ELF-1 (cell line): ENCODE measurements around the gene PAX8.
"Not testable (repeated sequence)": the region's sequence is repeated elsewhere in the genome, so short reads cannot be mapped to it uniquely, and the experiment has no call there.

Source experiments
- DNase-seq: peaks from one replicate; pipeline ENCODE4 v3.0.0-alpha.2; 2016; ENCODE audit warnings: low read depth, low spot score

Gene PAX8

DNA sequence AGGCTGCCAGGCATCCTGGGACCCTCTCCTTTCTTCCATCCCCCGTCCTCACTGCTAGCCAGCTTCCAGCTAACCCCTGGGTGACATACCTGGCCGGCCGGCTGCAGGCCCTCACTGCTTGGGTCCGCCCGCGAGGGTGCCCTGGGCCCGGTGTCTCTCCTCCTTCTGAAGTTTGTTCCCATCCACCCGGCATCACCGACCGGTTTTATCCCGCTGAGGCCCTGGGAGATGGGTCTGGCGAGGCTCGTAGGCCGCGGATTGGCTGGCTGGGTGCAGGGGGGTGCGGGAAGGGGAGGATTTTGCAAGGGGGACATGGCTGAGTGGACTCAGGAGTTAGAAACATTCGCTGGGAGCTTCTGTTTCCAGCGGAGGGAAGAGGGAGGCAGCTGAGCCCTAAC lies at the start of gene PAX8:
Gene PAX8 (minus strand): TSS at position 180 of the 398 bp plus-strand sequence. CDS start 527 bp downstream, outside the sequence.
- DNase-seq: no peak

DNA sequence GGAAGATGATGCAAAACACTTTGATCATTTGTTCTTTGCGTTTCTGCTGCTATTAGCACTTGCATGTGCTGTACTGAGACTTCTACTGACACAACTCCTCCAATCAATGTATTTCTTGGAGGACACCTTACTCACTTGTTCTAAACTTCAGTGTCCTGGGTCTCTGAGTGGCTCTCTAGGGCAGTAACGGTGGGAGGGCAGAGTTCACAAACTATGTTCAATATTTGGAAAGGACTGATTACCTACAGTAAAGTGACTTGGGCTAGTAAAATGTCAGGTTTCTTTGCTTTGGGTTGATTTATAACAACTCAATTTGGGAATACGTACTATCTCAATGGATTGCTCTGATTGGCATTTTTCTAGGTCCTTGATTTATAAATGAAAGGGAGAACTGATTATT lies 49.3 kb upstream of the PAX8 start:
- no peak for DNase-seq

DNA sequence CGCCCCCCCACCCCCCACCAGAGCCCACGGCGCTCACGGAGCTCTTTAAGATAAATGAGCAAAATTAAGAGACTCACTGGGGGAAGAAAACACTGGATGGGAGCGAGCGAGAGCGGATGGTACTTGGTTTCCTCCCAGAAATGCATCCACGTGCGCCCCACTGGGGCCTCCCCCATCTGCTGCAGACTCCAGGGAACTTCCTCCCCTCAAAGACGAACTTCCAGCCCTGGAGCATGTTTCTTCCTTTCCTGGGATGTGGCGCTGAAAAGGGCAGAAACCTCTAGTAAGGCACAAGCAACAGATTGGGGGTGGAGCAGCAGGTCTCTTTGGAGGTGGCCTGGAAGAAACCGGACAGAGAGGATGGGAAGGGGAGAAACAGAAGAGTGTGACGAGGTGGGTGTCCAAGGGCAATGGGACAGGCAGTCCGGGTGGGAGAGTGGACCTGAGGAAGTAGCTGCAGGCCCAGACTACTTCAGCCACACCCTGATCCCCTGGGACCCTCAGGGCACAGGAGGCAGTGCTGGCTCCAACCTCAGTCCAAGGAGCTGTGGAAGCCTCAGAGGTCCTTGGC lies 46.5 kb upstream of the PAX8 start:
- peak; percentile 58 for DNase-seq

DNA sequence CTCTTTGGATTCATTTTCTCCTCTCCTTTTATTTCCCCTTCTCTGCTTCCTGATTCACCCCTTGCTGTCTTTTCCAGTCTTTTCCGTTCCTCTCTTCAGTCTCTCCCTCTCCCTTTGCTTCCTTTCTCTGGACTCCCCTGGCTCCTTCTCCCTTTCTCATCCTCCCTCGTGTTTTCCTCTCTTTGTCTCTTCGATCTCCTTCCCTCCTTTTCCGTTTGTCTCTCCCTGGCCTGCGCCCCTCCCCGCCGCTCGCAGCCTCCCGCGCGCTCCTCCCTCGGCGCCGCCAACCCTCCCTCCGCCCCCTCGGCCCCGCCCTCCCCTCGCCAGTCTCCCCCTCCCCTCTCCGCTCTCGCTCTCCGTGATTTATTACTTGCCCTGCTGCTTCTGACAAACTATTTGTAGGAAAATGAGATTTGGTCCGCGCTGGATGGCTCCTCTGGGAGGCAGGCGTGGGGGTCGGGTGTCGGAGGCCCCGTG lies 46.0 kb upstream of the PAX8 start:
- peak; percentile 60 for DNase-seq

DNA sequence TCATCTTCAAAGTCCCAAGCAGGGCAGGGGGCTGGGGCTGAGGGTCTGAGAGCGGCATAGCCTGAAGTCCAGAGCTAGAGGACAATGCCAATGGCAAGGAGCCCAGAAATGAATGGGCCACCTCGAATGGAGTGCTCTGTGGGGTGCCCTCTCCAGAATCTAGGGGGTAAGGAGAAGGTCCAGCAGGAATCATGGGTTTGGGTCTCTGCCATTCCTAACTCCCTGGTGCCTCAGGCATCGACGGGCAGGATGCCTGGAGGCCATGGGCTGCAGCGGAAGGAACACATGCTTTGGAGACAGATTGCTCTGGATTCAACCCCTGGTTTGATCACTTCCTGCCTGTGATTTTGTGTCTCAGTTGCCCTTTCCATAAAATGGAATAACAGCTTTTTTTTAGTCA lies 44.4 kb upstream of the PAX8 start:
- DNase-seq: not testable (repeated sequence)

DNA sequence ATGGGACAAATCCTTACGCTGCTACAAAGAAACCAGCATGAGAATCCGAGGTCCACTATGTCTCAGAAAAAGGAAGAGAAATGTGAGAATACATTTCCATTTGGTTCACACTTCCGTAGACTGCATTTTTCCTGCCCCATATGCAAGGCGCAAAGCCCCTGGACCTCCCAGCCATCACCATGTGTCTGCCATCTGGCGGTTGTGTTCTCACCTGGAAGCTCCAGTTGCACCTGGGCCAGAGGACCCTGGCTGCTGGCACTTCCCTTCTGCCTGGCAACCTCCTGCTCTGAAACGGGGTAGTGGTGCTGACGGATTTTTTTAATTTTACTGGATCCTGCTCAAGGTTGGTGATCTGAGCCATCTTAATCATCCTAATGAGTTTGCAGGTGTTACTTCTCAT lies 41.4 kb upstream of the PAX8 start:
- DNase-seq: not testable (repeated sequence)

DNA sequence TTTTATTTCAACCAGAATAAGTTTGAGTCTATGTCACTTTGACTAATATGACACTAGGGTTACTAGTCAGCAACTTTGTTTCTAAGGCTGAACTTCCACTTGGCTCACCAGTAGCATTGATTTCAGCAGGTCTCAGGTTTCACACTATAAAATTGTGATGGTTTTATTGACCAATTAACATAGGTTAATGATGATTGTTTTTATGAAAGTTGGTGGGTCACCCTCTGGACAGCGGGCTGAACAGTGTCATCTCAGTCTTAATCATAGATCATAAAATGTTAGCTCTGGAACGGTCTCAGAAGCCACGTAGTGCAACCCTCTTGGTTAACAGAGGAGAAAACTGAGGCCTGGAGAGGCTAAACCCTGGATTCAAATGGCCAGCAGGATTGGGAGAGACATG lies 40.2 kb upstream of the PAX8 start:
- DNase-seq: not testable (repeated sequence)

DNA sequence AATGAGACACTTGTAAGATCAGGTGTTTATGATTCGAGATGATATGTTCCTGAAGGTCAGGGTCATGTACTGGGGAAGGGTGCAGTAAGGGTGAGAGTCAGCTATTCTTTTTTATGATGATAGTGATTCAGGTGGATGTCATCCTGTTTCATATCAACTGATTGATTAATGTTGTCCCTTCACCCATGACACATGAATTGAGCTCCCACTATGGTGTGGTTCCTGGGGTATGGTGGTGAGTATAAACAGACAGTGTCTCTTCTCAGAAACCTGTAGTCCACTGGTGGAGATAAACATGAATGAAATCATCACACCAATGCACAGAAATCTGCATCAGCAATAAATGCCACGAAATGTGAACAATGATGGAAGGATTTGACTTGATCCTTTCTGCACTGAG lies 37.4 kb upstream of the PAX8 start:
- no peak for DNase-seq

DNA sequence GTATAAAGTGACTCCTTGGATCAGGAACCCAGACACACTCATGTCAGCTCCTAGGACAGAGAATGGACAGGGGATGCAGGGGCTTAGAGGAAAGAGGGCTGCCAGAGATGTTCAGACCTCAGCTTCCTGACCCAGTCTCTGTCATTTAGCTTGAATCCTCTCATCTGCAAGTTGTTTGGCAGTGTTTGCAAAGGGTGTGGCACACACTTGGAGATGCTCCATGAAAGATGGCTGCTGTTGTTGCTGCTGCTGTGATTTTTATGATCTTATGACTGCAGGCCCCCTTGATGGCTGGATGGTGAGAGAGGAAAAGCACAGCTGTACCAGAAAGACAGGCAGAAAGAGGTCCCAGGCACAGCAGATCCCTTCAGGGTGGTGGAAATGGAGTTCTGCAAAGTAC lies 35.9 kb upstream of the PAX8 start:
- not testable (repeated sequence) for DNase-seq

DNA sequence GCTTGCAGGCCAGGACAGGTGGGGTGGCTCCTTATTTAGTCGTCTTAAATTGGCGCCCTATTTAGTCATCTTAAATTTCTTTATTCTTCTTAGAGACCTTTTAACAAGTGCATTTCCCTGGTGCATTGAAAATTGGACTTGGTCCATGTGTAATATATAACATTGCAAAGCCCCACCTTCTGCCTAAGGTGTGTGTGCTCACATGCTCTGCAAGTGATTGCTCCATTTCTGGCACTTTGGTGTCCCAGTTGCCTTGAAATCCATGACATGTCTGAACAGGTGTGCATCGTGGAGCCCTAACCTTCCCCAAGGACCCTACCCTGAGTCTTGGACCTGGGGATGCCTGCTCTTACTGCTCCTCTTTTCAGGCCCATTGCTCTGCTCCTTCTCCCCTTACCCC lies 35.5 kb upstream of the PAX8 start:
- DNase-seq: not testable (repeated sequence)

DNA sequence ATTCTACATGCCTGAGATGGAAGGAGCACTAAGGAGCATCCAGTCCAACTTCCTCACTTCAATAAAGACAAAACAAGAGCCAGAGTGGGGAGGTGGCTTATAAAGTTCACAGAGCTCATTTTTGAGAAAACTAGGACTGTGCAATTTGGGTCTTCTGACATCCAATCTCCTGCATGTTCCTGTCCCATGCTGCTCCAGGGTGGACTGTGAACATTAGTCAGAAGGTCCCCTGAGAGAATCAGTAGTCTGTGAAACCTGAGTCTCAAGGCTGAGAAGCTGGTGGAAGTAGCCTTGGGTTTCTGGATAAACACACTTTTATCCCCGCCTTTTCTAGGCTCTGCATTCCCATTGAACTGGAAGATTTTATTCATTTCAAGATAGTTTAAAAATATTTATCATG lies 33.1 kb upstream of the PAX8 start:
- DNase-seq: not testable (repeated sequence)

DNA sequence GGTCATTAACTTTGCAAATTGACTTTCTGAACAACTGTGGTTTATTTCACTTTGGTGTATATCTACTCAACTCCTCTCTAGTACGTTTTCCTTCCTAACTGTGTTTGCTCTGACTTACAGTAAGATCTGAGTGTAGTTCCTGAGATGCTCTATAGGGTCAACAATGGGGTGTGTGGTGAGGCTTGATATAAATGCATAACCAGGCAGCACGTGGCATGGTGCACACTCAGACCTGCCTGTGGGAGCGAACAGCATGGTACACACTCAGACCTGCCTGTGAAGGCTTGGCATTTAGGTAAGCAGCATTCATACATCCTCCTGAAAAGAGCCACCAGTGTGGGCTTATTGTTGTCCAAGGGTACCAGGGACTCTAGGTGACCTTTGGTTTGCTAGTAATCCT lies 32.5 kb upstream of the PAX8 start:
- not testable (repeated sequence) for DNase-seq

DNA sequence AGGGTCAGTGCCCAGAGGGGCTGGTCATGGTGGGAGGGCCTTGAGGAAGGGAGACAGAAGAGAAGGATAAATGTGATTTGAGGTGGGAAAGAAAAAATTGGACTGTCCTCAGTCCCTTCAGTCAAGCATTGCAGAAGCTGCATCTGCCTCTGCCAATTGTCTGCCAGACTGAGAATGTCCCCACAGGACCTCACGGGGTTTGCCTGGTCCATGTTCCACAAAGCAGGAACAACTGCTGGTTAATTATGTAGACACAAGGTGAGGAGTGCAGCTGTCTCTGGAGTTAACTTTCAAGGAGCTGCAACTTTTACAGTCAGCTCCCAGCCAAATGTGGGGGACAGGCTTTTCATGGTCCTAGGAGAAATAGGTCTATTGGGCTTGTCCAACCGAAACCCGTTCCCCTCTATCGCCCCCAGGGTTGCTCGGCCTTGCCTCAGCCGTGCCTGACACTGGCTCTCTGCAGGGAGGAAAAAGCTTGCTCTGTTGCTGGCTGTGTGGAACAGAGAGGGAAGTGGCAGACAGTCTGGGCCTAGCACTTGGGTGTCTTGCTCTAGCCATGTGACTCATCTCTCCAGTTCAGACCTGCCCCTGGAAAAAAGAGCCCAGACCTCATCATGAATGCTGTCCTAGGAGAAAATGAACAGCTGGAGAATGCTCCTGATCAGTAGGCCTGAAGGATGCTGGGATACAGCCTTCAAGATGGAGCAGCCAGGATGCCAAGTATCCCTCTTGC lies 31.1 kb upstream of the PAX8 start:
- no peak for DNase-seq

DNA sequence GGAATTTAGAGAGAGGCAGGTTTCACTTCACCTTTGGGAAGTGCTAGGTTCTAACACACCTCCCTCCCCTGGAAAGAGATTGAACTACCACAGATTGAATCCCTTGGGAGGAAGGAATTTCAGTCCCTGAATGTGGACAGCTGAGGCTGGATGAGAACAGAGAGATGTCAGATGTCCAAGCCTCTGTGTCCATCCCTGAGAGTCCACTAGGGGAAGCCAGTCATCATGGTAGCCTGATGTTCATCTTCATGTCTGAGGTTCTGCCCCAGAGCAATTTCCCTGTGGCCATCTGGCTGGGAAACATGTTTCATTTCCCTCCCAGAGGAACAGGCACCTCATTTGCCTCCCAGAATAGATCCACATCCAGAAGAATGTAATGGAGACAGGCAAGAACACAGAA lies 30.1 kb upstream of the PAX8 start:
- not testable (repeated sequence) for DNase-seq

DNA sequence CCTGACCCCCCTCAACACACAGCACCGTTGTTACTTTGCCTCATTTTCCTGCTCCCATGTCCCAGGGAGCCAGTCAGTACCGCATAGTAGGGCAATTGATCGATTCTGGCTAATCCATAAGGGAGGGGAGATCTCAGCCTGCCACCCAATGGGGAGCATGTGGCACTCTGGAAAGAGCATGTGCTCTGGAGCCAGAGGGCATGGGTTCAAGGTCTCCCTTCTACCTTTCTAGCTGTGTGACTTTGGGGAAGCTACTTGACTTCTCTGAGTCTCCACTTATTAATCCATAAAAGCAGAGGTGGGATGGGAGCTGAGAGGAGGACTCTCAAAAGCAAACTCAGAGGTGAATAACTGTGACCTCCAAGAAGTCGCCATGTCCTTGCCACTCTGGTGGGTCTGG lies 27.5 kb upstream of the PAX8 start:
- DNase-seq: not testable (repeated sequence)

DNA sequence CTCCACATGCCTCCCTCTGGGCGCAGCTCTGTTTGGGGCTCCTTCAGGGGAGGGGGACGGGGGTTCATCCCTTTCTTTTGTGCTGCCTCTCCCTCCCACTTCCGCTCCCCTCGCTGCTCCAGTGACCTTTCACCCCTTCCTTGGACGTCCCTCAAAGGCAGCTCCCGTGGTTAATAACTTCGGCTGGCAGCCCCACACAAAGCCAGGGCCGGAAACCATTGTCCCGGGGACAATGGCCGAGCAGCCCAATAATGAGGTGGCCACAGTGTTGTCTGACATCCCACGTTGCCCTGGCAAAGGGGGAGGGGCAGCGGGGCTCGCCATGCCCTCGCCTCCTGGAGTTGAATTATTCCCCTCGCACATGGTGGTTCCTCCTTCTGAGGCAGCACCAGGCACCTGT lies 27.0 kb upstream of the PAX8 start:
- DNase-seq: not testable (repeated sequence)

DNA sequence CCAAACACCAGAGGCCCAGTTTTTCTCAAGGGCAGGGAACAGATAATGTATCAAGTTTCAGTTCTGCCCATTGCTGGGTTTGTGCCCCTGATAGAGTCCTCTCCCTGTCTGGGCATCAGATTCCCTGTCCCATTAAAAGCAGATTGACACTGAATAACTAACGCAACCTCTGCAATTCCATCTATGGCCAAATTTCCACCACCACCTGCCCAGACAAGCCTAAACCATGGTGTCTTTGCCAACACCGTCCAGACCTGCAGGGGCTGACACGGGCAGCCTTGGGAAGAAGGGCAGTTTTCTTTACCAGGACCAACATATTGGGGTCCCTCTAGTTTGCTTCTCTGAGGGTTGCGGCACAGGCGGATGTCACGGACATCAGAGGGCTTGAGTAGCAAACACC lies 26.4 kb upstream of the PAX8 start:
- DNase-seq: no peak

DNA sequence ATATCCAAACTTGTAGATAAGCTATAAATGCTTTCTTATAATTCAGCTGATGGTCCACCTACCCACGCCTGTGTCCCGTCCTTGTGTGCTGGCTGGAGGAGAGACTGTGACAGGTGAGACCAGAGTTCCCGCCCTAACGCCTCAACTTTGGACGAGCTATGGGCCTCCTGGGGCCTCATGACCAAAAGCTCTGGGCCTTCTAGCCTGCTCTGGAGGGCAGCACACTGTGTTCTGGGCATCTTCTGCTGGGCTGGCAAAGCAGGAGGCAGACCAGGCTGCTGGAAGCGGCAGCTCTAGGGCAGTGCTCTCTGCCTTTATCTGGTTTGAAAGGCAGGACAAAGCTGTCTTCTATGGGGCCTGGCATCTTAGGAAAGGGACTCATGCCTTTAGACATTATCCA lies 26.0 kb upstream of the PAX8 start:
- no peak for DNase-seq

DNA sequence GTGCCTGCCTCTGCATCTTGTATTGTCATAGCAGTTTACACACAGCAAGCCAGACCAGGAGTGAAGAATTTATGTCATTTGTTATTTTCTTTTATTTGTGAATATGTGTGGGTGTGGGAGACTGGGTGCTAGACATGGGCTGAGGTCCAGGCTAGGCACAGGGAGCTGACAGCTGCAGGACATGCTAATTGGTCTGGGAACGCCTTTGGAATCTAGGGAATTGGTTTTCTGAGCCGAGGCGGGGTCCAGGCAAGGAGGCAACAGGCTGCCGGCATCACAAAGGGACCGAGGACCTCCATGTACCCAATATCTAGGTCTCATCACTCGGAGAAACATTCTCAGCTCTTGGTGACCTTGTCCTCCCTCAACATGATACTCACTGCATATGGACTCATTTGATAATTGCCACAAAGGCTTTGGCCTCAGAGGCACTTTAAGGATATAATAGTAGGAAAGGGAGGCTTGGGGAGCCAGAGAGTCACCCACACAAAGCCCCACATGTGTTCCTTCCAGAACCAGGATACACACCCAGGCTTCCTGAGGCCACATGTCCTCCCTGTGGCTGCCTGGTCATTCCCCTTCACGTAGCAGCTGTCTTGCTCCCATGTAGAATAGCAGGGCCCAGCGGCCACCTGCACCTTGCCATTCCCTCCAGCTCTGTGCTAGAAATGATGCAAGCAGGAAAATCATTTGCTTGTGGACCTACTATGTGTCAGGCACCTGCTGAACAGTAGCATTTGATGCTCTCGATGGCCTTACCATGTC lies 23.7 kb upstream of the PAX8 start:
- DNase-seq: not testable (repeated sequence)

DNA sequence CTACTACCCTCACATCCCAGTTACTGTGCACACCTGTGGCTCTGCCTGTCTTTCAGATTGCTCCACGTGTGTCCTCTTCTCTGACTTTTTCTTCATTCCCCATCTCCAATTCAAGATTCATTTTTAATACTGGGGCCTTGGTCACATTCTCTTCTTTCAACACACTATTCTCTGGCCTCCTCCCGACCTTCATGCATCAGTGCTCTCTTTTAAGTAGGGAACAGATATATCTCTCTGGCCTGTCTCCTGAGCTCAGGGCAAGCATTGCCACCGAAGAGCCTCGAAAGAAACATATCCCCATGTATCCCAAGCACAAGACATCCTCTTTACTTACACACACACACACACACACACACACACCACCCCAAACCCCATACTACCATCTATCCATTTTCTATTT lies 21.6 kb upstream of the PAX8 start:
- no peak for DNase-seq

DNA sequence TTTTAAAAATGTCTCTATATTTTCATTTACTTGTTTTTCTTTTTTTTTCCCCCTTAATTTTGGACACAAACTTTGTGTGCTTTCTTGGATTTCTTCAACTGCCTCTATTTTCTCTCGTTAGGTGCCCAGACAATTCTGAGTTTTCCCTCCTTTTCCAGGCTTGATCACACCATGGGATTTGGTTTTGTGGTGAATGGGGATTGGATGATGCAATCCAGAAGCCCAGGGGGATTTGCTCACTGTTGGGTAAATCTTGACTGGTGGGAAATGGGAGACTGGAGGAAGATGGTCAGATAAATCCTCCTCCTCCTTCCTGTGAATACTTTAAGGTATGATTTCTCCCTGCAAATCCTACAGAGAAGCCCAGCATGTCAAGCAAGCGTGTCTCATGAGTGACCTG lies 19.5 kb upstream of the PAX8 start:
- DNase-seq: no peak

DNA sequence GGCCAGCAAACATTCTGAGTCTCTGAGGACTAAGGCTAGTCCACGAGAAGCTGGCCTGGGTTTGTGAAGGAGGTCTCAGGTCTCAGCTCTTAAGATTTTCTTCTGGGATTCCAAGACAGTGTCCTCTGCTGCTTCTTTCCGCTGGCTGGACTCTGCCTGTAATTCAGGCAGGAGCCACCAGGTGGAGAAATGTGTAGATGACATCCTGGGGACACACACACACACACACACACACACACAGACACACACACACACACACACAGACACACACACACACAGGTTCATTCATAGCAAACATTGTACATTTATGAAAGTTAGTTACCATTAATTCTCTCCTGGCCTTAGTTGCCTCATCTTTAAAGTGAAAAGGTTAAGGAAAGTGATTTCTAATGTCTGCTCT lies 18.9 kb upstream of the PAX8 start:
- DNase-seq: not testable (repeated sequence)

DNA sequence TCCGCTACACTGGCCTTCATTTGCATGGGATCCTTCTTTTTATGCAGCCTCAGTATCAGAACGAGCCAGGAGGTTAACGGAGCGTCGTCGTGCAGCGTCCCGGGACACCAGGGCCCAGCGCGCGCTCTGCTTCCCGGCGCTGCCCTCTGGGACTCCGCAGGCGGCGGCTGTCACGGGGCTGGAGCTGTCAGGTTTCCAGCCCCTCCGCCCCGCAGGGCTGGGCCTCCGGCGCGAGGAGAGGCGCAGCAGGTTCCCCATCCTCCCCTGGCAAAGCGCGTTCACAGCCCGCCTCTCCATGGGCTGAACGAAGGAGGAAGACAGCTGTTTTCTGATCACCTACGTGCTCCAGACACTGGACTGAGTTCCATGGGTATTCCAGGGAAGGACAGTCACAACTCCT lies 12.5 kb upstream of the PAX8 start:
- peak; percentile 44 for DNase-seq
